ENCODE results near the gene STH.

Gene STH

GRCh38 chr17:45973946-45974859 is 24.8 kb upstream of the STH start:
- H3K4me1 Mint-ChIP-seq: no peaks in the 10 kb centered on the region
- no peaks in the 10 kb centered on the region for H3K27me3 Mint-ChIP-seq (ENCODE audit: low read depth)
- no peak overlapping the region for H3K4me3 Mint-ChIP-seq
- H3K9me3 Mint-ChIP-seq: no peaks in the 10 kb centered on the region
- H3K36me3 Mint-ChIP-seq (ENCODE audit: low read depth): no peaks in the 10 kb centered on the region
- TF ChIP-seq, protein P1, sequence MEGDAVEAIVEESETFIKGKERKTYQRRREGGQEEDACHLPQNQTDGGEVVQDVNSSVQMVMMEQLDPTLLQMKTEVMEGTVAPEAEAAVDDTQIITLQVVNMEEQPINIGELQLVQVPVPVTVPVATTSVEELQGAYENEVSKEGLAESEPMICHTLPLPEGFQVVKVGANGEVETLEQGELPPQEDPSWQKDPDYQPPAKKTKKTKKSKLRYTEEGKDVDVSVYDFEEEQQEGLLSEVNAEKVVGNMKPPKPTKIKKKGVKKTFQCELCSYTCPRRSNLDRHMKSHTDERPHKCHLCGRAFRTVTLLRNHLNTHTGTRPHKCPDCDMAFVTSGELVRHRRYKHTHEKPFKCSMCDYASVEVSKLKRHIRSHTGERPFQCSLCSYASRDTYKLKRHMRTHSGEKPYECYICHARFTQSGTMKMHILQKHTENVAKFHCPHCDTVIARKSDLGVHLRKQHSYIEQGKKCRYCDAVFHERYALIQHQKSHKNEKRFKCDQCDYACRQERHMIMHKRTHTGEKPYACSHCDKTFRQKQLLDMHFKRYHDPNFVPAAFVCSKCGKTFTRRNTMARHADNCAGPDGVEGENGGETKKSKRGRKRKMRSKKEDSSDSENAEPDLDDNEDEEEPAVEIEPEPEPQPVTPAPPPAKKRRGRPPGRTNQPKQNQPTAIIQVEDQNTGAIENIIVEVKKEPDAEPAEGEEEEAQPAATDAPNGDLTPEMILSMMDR (IDR thresholded peaks at IDR 0.05; ENCODE audit: unreplicated experiment in 3 of 3): no peak
- no peak overlapping the region for H3K27ac Mint-ChIP-seq

DNA sequence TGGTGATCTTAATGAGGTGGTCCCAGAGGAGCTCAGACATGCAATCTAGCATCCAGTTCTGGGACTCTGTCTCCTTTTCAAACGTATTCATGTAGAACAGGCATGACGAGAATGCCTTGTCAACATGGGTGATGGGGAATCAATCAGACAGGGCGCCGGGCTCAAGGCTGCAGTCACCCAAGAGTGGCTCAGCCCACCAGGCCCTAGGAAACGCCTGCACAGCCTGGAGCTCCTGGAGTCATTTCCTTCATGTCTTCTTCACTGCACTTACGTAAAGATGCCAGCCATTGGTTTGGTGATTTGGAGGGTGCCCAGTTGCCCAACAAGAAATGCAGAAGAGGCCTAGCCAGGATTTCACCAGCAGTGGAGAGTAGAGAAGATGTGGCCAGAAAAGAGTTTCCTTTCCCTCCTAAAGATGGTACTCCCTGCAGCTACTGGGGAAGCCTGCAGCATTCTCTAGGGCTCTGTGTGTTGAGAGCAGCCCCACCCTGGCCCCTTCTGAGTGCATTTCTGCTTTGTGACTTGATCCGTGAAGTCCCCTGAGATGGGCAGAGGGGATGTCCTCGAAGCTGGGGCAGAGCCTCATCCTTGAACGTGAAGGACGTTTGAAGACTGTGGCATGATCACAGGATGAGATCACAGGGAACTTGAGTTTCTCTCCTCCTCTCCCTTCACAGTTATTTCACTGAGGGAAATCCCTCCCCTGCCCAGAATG is 24.0 kb upstream of the STH start:
- Mint-ChIP-seq H3K27me3 (ENCODE audit: low read depth) (no peaks in the 10 kb centered on the region), H3K36me3 (ENCODE audit: low read depth) (no peaks in the 10 kb centered on the region), H3K4me1 (no peaks in the 10 kb centered on the region), H3K4me3 (no peak overlapping the region), H3K27ac (no peak overlapping the region), H3K9me3 (no peaks in the 10 kb centered on the region)
- TF ChIP-seq, protein P1 (IDR thresholded peaks at IDR 0.05; ENCODE audit: unreplicated experiment in 3 of 3): no peak

DNA sequence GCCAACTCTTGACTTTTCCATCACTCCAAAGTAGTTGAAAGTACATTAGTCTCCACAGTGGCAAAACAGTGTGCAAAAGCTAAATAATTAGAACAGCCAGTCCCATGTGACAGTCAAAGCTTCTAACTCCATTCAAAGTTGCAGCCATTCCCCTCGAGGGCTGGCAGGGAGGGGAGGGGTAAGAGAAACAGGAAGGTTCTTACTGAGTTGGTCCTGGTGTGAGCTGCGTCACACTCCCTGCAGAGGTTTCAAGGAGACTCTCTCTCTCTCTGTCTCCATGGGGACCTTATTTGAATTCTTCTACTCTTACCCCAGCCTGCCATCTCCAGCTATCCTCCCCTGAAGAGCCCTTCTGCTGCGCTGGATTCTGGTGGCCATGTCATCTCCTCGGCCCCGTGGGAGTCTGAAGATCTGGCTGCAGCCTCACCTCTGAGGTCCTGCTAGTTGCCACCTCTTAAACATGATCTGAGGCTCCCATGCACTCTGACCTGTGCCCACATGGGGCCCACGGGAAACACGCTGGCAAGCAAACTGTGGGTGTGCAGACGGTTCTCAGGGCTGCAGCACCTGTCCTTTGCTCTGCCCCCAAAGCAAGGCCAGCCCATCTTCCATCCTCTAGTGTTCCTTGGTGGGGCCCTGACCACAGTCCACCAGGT is 23.3 kb upstream of the STH start:
- Mint-ChIP-seq H3K9me3 (no peaks in the 10 kb centered on the region), H3K36me3 (ENCODE audit: low read depth) (no peaks in the 10 kb centered on the region), H3K4me3 (no peak overlapping the region), H3K27ac (no peak overlapping the region), H3K4me1 (no peaks in the 10 kb centered on the region), H3K27me3 (ENCODE audit: low read depth) (no peaks in the 10 kb centered on the region)
- TF ChIP-seq, protein P1 (IDR thresholded peaks at IDR 0.05; ENCODE audit: unreplicated experiment in 3 of 3): no peak

DNA sequence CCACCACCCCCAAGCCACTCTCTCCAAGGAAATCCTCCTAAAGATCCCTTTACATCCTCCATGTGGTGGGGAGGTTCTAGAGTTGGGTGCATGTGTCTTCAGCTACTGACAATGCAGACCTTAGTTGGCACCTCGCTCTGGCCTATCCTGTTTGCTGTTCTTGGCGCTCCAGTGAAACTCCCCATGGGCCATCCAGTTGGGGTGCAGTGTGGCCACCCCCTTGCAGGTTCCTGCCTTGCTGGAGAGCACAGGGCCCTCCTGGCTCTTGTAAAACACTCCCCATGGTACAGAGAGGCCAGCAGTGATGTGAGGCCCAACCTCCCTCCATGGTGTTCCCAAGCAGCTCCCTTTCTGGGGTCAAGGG is 22.7 kb upstream of the STH start:
- TF ChIP-seq, protein P1 (IDR thresholded peaks at IDR 0.05; ENCODE audit: unreplicated experiment in 3 of 3): no peak

DNA sequence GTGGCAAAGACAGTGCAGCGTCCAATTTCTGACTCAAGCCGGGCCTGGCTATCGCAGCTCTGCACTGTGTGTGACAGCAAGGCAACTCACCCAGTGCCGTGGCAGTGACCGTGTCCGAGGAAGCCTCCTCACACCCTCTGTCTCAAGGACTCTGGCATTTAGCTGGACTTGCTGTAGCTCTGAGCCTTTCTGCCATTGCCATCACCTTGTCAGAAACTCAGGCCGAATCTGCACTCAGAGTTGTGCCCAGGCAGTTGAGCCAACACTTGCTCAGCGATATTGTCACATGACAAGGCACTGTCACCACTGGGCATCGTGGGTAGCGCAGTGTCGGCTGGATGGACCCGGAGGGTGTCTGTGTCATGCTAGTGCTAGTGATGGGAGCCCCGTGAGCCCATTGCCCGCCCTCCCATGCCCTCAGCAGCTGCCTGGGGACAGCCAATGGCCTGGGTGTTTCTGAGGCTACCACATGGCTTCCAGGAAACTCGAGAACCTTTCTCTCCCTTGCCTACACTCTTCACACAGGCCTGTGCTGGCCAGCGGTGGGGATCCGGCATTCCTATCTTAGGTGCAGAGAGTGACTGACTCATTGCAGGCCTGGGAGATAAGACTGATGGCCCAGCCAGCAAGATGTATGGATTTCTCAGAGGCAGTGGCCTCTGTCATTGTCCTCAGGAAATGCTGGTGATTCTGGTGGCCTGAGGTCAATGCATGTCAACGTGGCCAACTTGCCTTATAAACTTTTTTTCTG is 22.1 kb upstream of the STH start:
- H3K36me3 Mint-ChIP-seq (ENCODE audit: low read depth): no peaks in the 10 kb centered on the region
- H3K4me3 Mint-ChIP-seq: no peak overlapping the region
- H3K4me1 Mint-ChIP-seq: no peaks in the 10 kb centered on the region
- no peak overlapping the region for H3K27ac Mint-ChIP-seq
- H3K27me3 Mint-ChIP-seq (ENCODE audit: low read depth): peaks cover 7% of the 10 kb centered on the region
- H3K9me3 Mint-ChIP-seq: no peaks in the 10 kb centered on the region
- TF ChIP-seq, protein P1 (IDR thresholded peaks at IDR 0.05; ENCODE audit: unreplicated experiment in 3 of 3): no peak

More for the DNA sequence above, 22.7 kb upstream of the STH start:
- H3K4me1 Mint-ChIP-seq: no peaks in the 10 kb centered on the region
- H3K4me3 Mint-ChIP-seq: no peak overlapping the region
- H3K9me3 Mint-ChIP-seq: no peaks in the 10 kb centered on the region
- H3K27me3 Mint-ChIP-seq (ENCODE audit: low read depth): peaks cover 5% of the 10 kb centered on the region
- H3K27ac Mint-ChIP-seq: no peak overlapping the region
- no peaks in the 10 kb centered on the region for H3K36me3 Mint-ChIP-seq (ENCODE audit: low read depth)
